ENCODE data around the gene FAM50A. TPM values are rescaled to one million over a fixed set of nuclear protein-coding genes. Genes with fewer than 3 reads are reported as not detected.
A peak's percentile ranks its signal among the peaks of the same experiment; 100 is the strongest.

The FAM50A gene
- total RNA-seq, 1 donor from 2014 or later, result 77.0 TPM

GRCh38 chrX:154401918-154402621, 41.9 kb upstream of the FAM50A start:
- Mint-ChIP-seq H3K4me3 (ENCODE audit: unreplicated experiment) (no peak overlapping the region), H3K27ac (ENCODE audit: unreplicated experiment) (no peak overlapping the region), H3K4me1 (ENCODE audit: unreplicated experiment) (peaks cover 12% of the 10 kb centered on the region), H3K36me3 (ENCODE audit: low read depth, unreplicated experiment) (peaks cover 22% of the 10 kb centered on the region), H3K9me3 (ENCODE audit: unreplicated experiment) (no peaks in the 10 kb centered on the region), H3K27me3 (ENCODE audit: unreplicated experiment) (peaks cover 21% of the 10 kb centered on the region)
- no peak for TF ChIP-seq CTCF (IDR thresholded peaks at IDR 0.05; ENCODE audit: unreplicated experiment)
- DNase-seq (ENCODE audit: low spot score), result no peak

- Mint-ChIP-seq H3K4me1 (ENCODE audit: unreplicated experiment) (peaks cover 12% of the 10 kb centered on the region), H3K36me3 (ENCODE audit: low read depth, unreplicated experiment) (peaks cover 22% of the 10 kb centered on the region), H3K9me3 (ENCODE audit: unreplicated experiment) (no peaks in the 10 kb centered on the region), H3K27ac (ENCODE audit: unreplicated experiment) (no peak overlapping the region), H3K4me3 (ENCODE audit: unreplicated experiment) (no peak overlapping the region), H3K27me3 (ENCODE audit: unreplicated experiment) (peaks cover 21% of the 10 kb centered on the region)
- DNase-seq (ENCODE audit: low spot score), result no peak
- no peak for TF ChIP-seq CTCF (IDR thresholded peaks at IDR 0.05; ENCODE audit: unreplicated experiment)
Observed at GRCh38 chrX:154402622-154403127, 41.3 kb upstream of the FAM50A start.

- no peak for DNase-seq (ENCODE audit: low spot score)
- no peak overlapping the region for H3K27ac Mint-ChIP-seq (ENCODE audit: unreplicated experiment)
- no peak overlapping the region for H3K4me3 Mint-ChIP-seq (ENCODE audit: unreplicated experiment)
- peaks cover 19% of the 10 kb centered on the region for H3K36me3 Mint-ChIP-seq (ENCODE audit: low read depth, unreplicated experiment)
- no peaks in the 10 kb centered on the region for H3K9me3 Mint-ChIP-seq (ENCODE audit: unreplicated experiment)
- no peak for TF ChIP-seq CTCF (IDR thresholded peaks at IDR 0.05; ENCODE audit: unreplicated experiment)
- peaks cover 13% of the 10 kb centered on the region for H3K4me1 Mint-ChIP-seq (ENCODE audit: unreplicated experiment)
- peaks cover 18% of the 10 kb centered on the region for H3K27me3 Mint-ChIP-seq (ENCODE audit: unreplicated experiment)
Observed at GRCh38 chrX:154403192-154403591, 40.7 kb upstream of the FAM50A start.

- H3K27ac Mint-ChIP-seq (ENCODE audit: unreplicated experiment), result peak overlapping the region; percentile 74
- no peak for DNase-seq (ENCODE audit: low spot score)
- peaks cover 12% of the 10 kb centered on the region for H3K36me3 Mint-ChIP-seq (ENCODE audit: low read depth, unreplicated experiment)
- no peaks in the 10 kb centered on the region for H3K9me3 Mint-ChIP-seq (ENCODE audit: unreplicated experiment)
- peaks cover 15% of the 10 kb centered on the region for H3K4me1 Mint-ChIP-seq (ENCODE audit: unreplicated experiment)
- TF ChIP-seq CTCF (IDR thresholded peaks at IDR 0.05; ENCODE audit: unreplicated experiment), result no peak
- no peak overlapping the region for H3K4me3 Mint-ChIP-seq (ENCODE audit: unreplicated experiment)
- H3K27me3 Mint-ChIP-seq (ENCODE audit: unreplicated experiment), result peaks cover 11% of the 10 kb centered on the region
Observed at GRCh38 chrX:154403858-154404257, 40.1 kb upstream of the FAM50A start.

GRCh38 chrX:154404625-154405192, 39.2 kb upstream of the FAM50A start:
- Mint-ChIP-seq H3K27me3 (ENCODE audit: unreplicated experiment) (peaks cover 4% of the 10 kb centered on the region), H3K9me3 (ENCODE audit: unreplicated experiment) (no peaks in the 10 kb centered on the region), H3K4me3 (ENCODE audit: unreplicated experiment) (no peak overlapping the region), H3K27ac (ENCODE audit: unreplicated experiment) (no peak overlapping the region), H3K4me1 (ENCODE audit: unreplicated experiment) (peaks cover 10% of the 10 kb centered on the region), H3K36me3 (ENCODE audit: low read depth, unreplicated experiment) (peaks cover 5% of the 10 kb centered on the region)
- TF ChIP-seq CTCF (IDR thresholded peaks at IDR 0.05; ENCODE audit: unreplicated experiment), result no peak
- no peak for DNase-seq (ENCODE audit: low spot score)
